GM19455 (cell line): Measurements from ENCODE around the gene CLPTM1.
"Not testable (repeated sequence)": the region's sequence is repeated elsewhere in the genome, so short reads cannot be mapped to it uniquely, and the experiment has no call there.

Source experiments
- ATAC-seq: cut with Tn5 transposase; IDR thresholded peaks from one replicate; pipeline ENCODE4 v1.9.1; 2021; ENCODE audit not compliant: unreplicated experiment

CLPTM1 gene

DNA sequence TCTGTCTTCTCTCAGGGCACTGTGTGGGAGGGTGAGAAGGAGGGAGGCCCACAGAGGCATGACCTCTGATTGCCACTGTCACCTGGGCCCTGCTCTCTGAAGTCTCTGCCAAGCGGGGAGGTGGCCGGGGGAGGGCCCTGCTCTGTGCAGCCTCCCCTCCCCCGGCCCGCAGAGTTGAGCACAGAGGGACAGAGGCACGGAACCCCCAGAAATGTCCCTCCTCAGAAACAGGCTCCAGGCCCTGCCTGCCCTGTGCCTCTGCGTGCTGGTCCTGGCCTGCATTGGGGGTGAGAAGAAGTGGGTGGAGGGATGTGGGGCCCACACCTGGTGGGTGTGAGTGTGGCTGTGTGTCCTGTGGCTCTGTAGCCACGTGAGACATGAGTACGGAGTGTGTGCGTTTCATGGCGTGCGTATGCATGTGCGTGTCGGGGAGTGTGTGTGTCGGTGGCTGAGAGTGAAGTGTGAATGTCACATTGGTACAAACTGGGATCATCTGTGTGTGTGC, 13.1 kb upstream of the CLPTM1 start, which contains the start of gene APOC4:
TSS of gene APOC4 (plus strand) at position 171 of the 505 bp plus-strand sequence. CDS start at position 212, 41 bp downstream.
- no peak for ATAC-seq

GRCh38 chr19:44943801-44944249, 11.4 kb upstream of the CLPTM1 start:
- ATAC-seq: no peak

GRCh38 chr19:44947041-44947581, 8.1 kb upstream of the CLPTM1 start:
- no peak for ATAC-seq

DNA sequence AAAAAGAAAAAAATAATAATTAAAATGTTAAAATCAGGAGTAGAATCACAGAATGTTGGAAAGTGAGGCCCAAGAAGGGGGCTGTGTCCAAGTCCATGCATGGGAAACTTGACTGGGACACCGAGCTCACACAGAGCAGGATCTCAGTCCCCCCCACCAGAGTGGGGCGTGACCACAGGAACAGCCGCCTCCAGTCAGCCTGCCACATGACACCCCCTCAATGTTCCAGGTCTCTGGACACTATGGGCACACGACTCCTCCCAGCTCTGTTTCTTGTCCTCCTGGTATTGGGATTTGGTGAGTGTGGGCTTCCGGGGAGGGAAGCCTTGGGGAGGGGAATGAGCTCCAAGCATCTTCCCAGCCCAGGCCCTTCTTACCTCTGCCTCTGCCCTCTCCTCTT, 6.9 kb upstream of the CLPTM1 start:
- no peak for ATAC-seq

DNA sequence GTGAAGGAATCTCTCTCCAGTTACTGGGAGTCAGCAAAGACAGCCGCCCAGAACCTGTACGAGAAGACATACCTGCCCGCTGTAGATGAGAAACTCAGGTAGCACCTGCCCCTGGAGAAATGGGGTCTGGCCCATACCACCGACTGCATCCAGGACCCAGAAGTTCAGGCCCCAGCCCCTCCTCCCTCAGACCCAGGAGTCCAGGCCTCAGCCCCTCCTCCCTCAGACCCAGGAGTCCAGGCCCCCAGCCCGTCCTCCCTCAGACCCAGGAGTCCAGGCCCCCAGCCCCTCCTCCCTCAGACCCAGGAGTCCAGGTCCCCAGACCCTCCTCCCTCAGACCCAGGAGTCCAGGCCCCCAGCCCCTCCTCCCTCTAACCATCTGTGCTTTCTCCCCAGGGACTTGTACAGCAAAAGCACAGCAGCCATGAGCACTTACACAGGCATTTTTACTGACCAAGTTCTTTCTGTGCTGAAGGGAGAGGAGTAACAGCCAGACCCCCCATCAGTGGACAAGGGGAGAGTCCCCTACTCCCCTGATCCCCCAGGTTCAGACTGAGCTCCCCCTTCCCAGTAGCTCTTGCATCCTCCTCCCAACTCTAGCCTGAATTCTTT, 6.3 kb upstream of the CLPTM1 start:
- no peak for ATAC-seq

DNA sequence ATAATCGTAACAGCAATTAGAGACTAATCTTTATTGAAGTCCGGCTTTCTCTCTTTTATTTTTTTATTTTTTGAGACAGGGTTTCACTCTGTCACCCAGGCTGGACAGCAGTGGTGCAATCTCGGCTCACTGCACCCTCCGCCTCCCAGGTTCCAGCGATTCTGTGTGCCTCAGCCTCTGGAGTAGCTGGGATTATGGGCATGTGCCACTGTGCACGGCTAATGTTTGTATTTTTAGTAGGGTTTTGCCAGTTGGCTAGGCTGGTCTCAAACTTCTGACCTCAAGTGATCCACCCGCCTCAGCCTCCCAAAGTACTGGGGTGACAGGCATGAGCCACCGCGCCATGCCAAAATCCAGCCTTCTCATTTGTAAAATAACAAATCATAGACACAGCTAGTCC, 5.6 kb upstream of the CLPTM1 start:
- no peak for ATAC-seq

DNA sequence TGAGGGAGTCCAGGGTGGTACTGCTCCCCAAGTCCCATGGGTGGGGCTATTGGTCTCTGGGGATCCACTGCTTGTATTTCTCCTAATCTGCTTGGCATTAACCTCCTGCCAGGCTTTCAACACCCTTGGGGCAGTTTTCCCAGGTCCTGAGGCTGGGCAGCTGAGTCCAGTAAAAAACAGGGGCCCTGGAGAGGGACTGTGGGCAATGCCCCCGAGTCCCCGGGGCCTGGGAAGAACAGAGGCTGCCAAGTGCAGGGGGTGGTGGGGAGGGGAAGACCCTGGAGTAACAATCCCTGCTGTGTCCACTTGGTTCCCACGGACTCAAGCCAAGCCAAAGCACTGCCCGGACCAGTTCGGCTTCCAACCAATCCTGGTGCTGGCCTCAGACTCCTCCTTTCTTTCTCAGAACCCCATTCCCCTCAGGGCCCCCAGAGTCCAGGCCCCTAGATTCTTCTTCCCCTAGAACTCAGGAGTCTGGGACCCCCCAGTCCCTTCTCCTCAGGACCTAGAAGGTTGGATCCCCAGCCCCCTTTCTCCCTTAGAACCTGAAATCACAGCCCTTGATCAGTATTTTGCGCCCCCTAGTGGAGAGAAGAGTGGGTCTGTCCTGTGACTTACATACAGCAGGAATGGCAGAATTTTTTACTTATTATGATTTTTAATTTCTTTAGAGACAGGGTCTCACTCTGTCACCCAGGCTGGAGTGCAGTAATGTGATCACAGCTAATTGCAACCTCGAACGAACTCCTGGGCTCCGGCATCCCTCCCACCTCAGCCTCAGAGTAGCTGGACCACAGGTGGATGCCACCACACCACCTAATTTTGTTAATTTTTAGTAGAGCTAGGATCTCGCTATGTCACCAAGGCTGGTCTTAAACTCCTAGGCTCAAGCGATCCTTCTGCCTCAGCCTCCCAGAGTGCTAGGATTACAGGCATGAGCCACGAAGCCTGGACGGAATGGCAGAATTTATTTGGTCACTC, 3.7 kb upstream of the CLPTM1 start:
- ATAC-seq: no peak

- no peak for ATAC-seq
These were observed 917 bp upstream of the CLPTM1 start for GRCh38 chr19:44954278-44954648.

GRCh38 chr19:44955505-44956439, 592 bp downstream of the CLPTM1 start:
- no peak for ATAC-seq

GRCh38 chr19:44957526-44957925, 2.3 kb downstream of the CLPTM1 start:
- ATAC-seq: no peak

GRCh38 chr19:44958090-44958489, 2.9 kb downstream of the CLPTM1 start:
- no peak for ATAC-seq

GRCh38 chr19:44959691-44960090, 4.5 kb downstream of the CLPTM1 start:
- ATAC-seq: no peak

DNA sequence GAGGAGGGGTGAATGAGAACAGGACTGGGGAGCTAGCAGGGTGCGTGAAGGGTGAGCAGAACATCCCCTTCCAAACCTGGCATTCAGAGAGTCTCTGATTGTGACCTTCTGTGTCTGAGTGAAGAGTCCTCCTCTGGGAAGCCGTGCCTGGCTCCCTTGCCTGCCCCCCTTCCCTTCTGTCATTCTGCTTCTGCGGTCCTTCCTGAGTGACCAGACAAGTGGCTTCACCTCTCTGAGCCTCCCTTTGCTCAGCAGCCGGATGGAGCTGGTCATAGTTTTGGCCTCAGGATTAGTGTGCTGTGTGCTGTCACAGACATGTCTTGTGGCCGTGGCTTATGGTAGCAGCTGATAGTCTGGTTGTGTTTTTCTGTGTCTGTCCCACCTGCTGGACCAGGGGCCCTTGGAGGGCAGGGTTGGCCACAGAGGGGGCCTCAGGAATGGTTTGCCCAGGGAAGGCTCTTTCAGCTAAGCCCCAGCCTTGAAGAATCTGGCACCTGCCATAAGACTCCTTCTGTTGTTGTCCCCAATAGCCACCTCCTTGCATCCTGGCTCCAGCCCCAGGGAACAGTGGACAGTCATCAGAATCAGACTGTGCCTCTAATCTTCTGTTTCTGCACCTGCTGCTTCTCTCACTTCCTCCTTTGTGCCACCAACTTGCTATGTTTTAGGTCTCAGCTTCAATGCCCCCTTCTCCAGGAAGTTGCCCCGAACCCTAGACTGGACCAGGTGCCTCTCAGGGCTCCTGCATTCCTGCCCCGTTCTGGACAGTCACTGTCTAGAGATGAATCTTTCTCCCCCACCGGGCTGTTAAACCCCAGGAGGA, 5.9 kb downstream of the CLPTM1 start:
- ATAC-seq: no peak

DNA sequence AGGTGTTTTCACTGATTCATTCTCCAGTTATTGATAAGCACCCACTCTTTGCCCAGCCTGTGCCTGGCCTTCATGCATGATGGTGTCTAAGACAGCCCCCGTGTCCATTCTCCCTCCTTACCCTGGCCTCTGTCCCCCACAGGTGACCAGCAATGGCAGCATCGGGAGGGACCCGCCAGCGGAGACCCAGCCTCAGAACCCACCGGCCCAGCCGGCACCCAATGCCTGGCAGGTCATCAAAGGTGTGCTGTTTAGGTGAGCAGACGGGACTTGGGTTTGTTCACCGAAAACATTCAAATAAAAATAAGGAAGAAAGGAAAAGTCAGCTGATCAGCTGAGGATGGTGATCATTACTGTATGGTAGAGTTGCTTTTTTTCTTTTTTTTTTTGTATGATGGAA, 6.6 kb downstream of the CLPTM1 start:
- no peak for ATAC-seq

- no peak for ATAC-seq
These were observed 12.9 kb downstream of the CLPTM1 start for GRCh38 chr19:44968118-44968517.

- no peak for ATAC-seq
These were observed 13.5 kb downstream of the CLPTM1 start for GRCh38 chr19:44968670-44969069.

DNA sequence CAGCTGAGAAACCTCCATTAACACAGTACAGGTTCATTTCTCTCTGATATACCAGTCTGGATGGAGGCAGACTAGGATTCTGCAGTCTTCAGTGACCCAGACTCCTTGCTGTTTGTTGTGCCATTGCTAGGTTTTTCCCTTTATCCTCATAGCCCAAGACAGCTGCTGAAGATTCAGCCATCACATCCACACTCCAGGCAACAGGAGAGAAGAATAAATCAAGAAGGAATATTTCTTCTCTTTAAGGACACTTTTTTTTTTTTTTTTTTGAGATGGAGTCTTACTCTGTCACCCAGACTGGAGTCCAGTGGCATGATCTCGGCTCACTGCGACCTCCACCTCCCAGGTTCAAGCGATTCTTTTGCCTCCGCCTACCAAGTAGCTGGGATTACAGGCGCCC, 14.3 kb downstream of the CLPTM1 start:
- no peak for ATAC-seq

- not testable (repeated sequence) for ATAC-seq
These were observed 16.3 kb downstream of the CLPTM1 start for GRCh38 chr19:44971451-44971850.

GRCh38 chr19:44972802-44973201, 17.6 kb downstream of the CLPTM1 start:
- ATAC-seq: no peak
